GM08714 (cell line): ENCODE data around the gene SMIM31.

ENCODE experiments used
- H3K4me3 ChIP-seq: fragments of 200-500 bp; sonication (Bioruptor generic); 2 replicates; pipeline ENCODE4 v1.5.1; 2014; ENCODE audit warnings: mild to moderate bottlenecking, low read length, inconsistent platforms
- ZNF274 ChIP-seq: IDR thresholded peaks from 2 replicates; pipeline ENCODE4 v1.6.1; 2012; ENCODE audit warnings: mild to moderate bottlenecking, low read depth, low read length

Gene SMIM31

DNA sequence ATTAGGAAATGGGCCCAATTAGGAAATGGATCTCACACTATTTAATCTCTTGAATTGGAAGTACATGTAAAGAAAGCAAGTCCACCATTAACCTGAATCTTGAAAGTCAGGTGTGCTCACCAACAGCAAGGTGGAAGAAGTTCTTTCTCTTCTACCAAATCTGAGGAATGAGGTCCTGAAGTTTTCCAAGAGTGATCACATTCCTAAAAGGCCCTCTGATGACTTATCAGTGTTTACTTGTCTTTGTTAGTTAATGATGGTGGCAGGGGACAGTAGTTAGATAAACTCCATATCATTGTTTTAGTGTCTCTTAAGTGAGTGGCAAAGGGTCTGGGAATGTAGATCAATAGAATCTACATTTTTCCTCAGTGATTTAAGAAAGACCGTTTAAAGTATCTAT lies 61.8 kb downstream of the SMIM31 start:
- no peak overlapping the region for H3K4me3 ChIP-seq
- TF ChIP-seq ZNF274, result no peak

DNA sequence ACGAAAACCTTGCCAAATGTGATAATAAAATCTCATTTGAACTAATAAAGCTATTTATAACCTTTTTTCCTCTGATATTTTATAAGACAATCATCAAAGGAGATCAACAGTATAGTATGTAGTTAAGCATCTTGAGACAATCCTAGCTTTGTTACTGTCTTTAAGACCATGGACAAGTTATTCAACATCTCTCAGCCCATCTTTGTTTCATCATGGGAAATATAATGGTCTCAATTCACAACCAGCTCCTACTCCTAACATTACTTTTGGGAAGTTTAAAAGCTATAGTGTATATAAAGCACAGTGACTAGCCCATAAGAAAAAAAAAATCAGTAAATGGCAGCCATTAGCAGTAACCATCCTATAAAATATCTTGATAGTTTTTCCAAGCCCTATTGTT lies 65.4 kb downstream of the SMIM31 start:
- TF ChIP-seq ZNF274, result no peak
- H3K4me3 ChIP-seq, result no peak overlapping the region

DNA sequence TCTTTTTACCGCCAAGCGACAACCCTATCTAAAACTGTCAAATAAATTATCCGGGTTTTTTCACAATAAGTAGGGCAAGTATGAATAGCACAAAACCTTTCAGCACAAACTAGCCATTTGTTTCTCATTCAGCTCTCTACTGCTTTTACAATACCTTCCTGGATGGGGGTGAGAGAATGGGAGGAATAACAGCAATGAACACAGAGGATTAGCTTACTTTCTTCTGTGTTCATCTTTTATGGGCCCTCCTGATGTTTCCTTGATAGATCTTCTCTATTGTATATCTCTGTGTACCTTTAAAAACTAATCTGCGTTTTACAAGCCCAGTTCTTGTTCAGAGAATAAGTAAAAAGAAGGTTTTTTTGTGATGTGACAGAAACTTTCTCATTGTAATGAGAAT lies 67.8 kb downstream of the SMIM31 start:
- H3K4me3 ChIP-seq, result no peak overlapping the region
- no peak for TF ChIP-seq ZNF274

DNA sequence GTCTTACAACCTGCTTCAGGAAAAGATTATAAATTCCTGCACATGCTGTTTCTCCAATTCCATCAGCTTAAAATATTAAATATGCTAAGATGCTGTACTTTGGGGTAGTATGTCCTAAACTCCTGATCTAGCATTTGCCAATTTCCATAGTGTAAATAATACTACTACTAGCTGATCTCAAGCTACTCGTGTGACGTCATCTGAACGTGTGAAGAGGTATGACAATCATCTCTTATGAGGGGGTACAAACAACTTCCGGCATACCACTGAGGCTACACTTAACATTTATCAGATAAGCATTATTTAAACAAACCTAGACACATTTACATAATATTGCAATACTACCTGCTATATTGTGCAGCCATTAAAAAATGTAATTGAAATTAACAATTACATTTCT lies 70.7 kb downstream of the SMIM31 start:
- no peak for TF ChIP-seq ZNF274
- H3K4me3 ChIP-seq, result no peak overlapping the region

DNA sequence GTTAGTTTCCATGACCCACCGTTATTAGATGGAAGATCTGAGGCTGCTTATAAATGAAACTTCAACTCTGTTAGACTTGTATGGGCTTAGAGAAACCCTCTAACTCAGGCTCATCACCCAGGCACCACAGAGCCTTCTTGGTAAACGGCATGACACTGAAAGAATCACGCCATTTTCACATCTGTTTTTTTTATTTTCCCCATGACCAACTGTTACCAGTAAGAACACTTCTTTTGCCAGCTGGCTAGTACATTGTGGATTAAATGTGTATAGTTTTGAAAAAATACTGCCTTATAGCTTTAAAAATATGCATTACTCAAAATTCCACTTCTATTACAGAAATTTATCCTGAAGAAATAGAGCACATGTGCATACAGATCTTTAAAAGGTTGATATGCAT lies 75.0 kb downstream of the SMIM31 start:
- no peak overlapping the region for H3K4me3 ChIP-seq
- TF ChIP-seq ZNF274, result no peak

DNA sequence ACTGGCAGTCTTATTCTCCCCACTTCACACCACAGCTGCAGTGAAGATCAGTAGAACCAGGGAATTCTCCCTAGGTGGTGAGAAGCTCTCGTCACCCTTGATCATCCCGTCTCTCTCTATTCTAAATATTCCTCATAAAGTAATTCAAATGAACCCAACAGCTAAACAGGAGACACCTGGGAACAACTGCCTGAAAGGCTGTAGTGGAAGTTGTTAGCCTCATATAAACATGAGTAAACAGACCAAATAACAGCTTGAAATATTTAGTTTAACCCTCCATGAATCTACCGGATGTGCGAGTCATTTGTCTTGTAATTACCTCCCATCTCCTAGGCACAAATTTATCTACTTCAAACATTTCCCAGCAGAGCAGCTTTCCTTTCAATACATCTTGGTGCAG lies 92.6 kb downstream of the SMIM31 start:
- no peak for TF ChIP-seq ZNF274
- H3K4me3 ChIP-seq, result no peak overlapping the region

DNA sequence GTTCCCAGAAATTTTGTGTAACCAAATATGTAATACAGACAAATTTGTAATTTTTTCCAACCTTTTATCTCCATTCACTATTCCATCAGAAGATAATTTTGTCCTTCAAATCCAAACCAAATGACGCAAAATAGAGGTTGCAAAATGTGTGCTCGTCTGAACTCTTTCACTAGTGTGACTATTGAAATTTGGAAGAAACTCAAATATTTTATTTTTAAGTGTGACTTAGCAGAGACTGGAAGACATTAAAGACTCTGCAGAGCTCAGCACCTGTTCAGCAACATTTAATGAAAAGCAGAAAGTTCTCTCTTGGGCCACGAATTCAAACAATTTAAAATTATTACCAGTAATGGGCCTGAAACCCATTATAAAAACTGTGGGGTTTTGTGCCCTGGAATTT lies 93.1 kb downstream of the SMIM31 start:
- H3K4me3 ChIP-seq, result no peak overlapping the region

DNA sequence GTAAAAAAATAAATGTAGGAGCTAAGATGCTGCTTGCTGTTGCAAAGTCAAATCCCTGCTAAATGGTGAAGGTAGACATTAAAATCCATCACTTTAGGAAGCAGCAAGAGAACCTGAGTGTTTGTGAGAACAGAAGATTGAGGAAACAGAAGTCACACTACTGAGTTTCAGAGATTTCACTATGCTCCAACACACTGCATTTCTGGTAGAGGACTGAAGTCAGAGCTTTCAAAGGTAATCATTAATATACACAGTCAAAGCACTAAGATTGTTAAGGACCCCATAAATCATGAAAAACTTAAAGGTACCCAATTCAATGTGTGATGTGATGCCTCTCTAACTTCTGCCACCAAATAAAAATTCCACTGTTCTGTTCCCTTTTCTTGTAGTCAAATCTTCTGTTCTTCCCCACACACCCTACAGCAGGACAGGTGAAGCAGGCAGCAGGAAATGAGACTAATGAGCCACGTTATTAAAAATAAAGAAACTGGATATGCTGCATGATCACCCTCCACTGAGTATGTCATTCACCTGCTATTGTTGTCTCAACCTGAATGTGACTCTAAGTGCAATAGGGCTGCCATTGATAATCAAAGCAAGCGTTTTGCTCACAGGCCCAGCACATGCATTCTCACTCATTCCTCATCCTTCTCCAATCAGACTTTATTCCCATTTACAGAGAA lies 94.2 kb downstream of the SMIM31 start:
- H3K4me3 ChIP-seq, result no peak overlapping the region
- no peak for TF ChIP-seq ZNF274

More for the DNA sequence above, 93.1 kb downstream of the SMIM31 start:
- no peak for TF ChIP-seq ZNF274
